OCI-LY7 (cell line): Measurements from ENCODE around the gene TSPOAP1. TPM values are rescaled to one million over a fixed set of nuclear protein-coding genes. Genes with fewer than 3 reads are reported as not detected.

Source experiments
- BruUV-seq: library from RNA; stranded (reverse); fragments of 400-500 nt; replicated peaks from 2 replicates; lab custom pipeline; 2021; lab: Mats Ljungman, UMichigan
- CTCF ChIA-PET: fragments of 300-600 bp; sonication (Branson Sonifier 250); formaldehyde crosslinking; loops from one replicate; lab custom pipeline; 2022; ENCODE audit warnings: antibody characterized with exemption; ENCODE audit not compliant: unreplicated experiment; lab: Charles Lee
- POLR2A ChIA-PET: fragments of 300-600 bp; sonication (Branson Sonifier 250); formaldehyde crosslinking; loops from one replicate; lab custom pipeline; 2022; ENCODE audit warnings: antibody characterized with exemption; lab: Charles Lee
- DNase-seq: peaks from one replicate; pipeline ENCODE4 v3.0.0-alpha.2; 2015; ENCODE audit warnings: low spot score
- H2AFZ ChIP-seq: fragments of 200-600 bp; sonication (generic), shearing (Covaris generic); 2 replicates; pipeline ENCODE4 v1.6.1; 2014; ENCODE audit warnings: mild to moderate bottlenecking, antibody characterized with exemption, low read length, moderate library complexity
- H3K27ac ChIP-seq: fragments of 200-600 bp; sonication (generic); 2 replicates; pipeline ENCODE4 v1.5.1; 2014; ENCODE audit warnings: mixed run types, low read depth, mild to moderate bottlenecking, moderate library complexity, low read length, inconsistent platforms; ENCODE audit not compliant: poor library complexity, severe bottlenecking
- H3K36me3 ChIP-seq: fragments of 200-600 bp; sonication (generic); 2 replicates; pipeline ENCODE4 v1.6.1; 2014; ENCODE audit warnings: mild to moderate bottlenecking, antibody characterized with exemption, low read length, moderate library complexity, mixed read lengths; ENCODE audit not compliant: insufficient read depth
- H3K4me1 ChIP-seq: fragments of 200-600 bp; sonication (generic); 2 replicates; pipeline ENCODE4 v1.5.1; 2014; ENCODE audit warnings: mild to moderate bottlenecking, low read length; ENCODE audit not compliant: insufficient read depth, poor library complexity, severe bottlenecking
- H3K4me2 ChIP-seq: fragments of 200-600 bp; sonication (generic); 2 replicates; pipeline ENCODE4 v1.6.1; 2014; ENCODE audit warnings: mild to moderate bottlenecking, low read length
- H3K4me3 ChIP-seq: fragments of 200-600 bp; sonication (generic); 2 replicates; pipeline ENCODE4 v1.5.1; 2014; ENCODE audit warnings: mild to moderate bottlenecking, low read depth, low read length; ENCODE audit not compliant: poor library complexity, severe bottlenecking
- H3K79me2 ChIP-seq: fragments of 200-600 bp; sonication (generic); 2 replicates; pipeline ENCODE4 v1.6.1; 2016; ENCODE audit warnings: low read depth, mild to moderate bottlenecking, low read length, moderate library complexity, mixed read lengths; ENCODE audit not compliant: insufficient read depth
- H3K9me2 ChIP-seq: fragments of 200-600 bp; sonication (generic); 2 replicates; pipeline ENCODE4 v1.6.1; 2016; ENCODE audit warnings: mild to moderate bottlenecking, low read length, mixed read lengths; ENCODE audit not compliant: insufficient read depth
- H3K9me3 ChIP-seq: fragments of 200-600 bp; sonication (generic); 2 replicates; pipeline ENCODE4 v1.6.1; 2014; ENCODE audit warnings: mild to moderate bottlenecking, mixed run types, low read length, mixed read lengths
- H4K20me1 ChIP-seq: fragments of 200-600 bp; sonication (generic); 2 replicates; pipeline ENCODE4 v1.6.1; 2014; ENCODE audit warnings: mild to moderate bottlenecking, antibody characterized with exemption, low read length, moderate library complexity, mixed read lengths; ENCODE audit not compliant: insufficient read depth
- CTCF ChIP-seq: fragments of 200-600 bp; sonication (generic); conservative IDR thresholded peaks from 2 replicates; pipeline ENCODE4 v1.5.1; 2014; ENCODE audit warnings: mild to moderate bottlenecking, antibody characterized with exemption, low read length, moderate library complexity, mixed read lengths
- EZH2phosphoT487 ChIP-seq: fragments of 200-600 bp; sonication (generic); IDR thresholded peaks from 2 replicates; pipeline ENCODE4 v1.6.1; 2018; ENCODE audit warnings: low read depth, borderline replicate concordance, mild to moderate bottlenecking, mixed run types, antibody characterized with exemption, low read length, moderate library complexity, mixed read lengths
- intact Hi-C: fragments of 100-400 bp; cut with micrococcal nuclease; formaldehyde crosslinking; loops from one replicate; pipeline ENCODE4 v1.10.0; 2022; ENCODE audit not compliant: unreplicated experiment
- total RNA-seq, 2 experiments: library from RNA; depleted of rRNA in 1 of 2; stranded (reverse); fragments of >200 nt in 1 of 2; shearing (Covaris generic) in 1 of 2; gene quantifications; 2 replicates each; pipeline ENCODE4 v1.2.3, GENCODE V29; 2014 to 2022

The TSPOAP1 gene
- total RNA-seq, 2 experiments from 2014 or later: 24.0 to 50.6 TPM

- Histone ChIP-seq H3K9me2 (no peaks in the 10 kb centered on the region), H3K4me1 (peaks cover 78% of the 10 kb centered on the region), H3K27ac (peak overlapping the region; percentile 99), H3K9me3 (no peaks in the 10 kb centered on the region), H3K79me2 (peaks cover 84% of the 10 kb centered on the region), H2AFZ (no peak overlapping the region), H3K36me3 (peaks cover 84% of the 10 kb centered on the region), H3K4me2 (peak overlapping the region; percentile 100), H3K4me3 (peak overlapping the region; percentile 63), H4K20me1 (peaks cover 7% of the 10 kb centered on the region; the same call in 1 of the 2 replicates)
- BruUV-seq: TSS peak; percentile 4
- intact Hi-C loops: loop anchor here (1.0 to 5.0 kb wide), 5 partner anchors 11 to 173 kb away; partner anchors contain the start of gene TSPOAP1
- POLR2A ChIA-PET: interaction anchor here (0.7 to 9.1 kb wide), 14 partner anchors 7 to 287 kb away, joined by 3 to 179 read pairs (median 8); partner anchors contain the start of genes RNF43 and SUPT4H1
- peak; percentile 87 for TF ChIP-seq CTCF
- TF ChIP-seq EZH2phosphoT487: no peak
- CTCF ChIA-PET: interaction anchor here (0.6 to 2.4 kb wide), 10 partner anchors 8 to 41 kb away, joined by 3 to 15 read pairs (median 6); no protein-coding TSS in a partner anchor
- DNase-seq: peak; percentile 88
These were observed 16.2 kb upstream of the TSPOAP1 start for GRCh38 chr17:58344791-58345157.

DNA sequence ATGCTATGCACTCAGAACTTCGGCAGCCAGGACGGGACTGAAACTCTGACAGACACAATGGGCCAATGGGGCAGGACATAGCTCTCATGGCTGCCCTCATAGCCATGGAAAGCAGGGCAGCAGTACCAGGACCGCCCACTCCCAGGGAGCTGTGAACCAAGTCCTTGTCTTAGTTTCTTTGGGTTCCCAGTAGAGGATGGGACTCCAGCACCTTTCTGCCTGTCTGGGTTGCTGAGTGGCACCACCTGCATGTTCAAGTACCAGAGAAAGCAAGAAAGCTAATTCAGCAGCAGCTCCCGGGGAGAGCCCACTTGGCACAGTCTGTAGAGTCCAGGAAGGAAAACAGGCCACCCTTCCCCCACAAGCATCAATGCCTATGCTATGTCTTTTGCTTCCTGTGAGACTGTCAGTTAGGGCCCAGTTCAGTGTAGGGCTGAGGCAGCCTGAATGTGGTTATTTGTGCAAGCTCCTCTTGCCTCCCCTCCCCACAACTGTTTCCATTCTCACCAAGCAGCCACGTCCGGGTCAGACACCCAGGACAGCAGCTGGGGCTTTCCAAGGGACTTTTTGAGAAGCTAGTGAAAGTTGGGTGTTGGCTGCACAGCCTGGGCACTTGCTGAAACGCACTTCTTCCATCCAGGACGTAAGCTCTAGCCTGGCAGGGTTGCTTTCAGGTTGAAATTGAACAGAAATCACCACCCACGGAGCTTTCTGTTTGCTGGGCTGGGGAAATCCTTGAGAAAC, 15.6 kb upstream of the TSPOAP1 start:
- H3K79me2 ChIP-seq: peaks cover 80% of the 10 kb centered on the region
- peak overlapping the region; percentile 100 for H3K4me2 ChIP-seq
- TF ChIP-seq EZH2phosphoT487 (no peak), CTCF (no peak)

More for the DNA sequence above, 15.6 kb upstream of the TSPOAP1 start:
- Histone ChIP-seq H3K4me3 (peak overlapping the region; percentile 63), H3K4me1 (peaks cover 80% of the 10 kb centered on the region), H3K27ac (peak overlapping the region; percentile 99), H3K9me2 (no peaks in the 10 kb centered on the region), H2AFZ (no peak overlapping the region), H3K9me3 (no peaks in the 10 kb centered on the region), H3K36me3 (peaks cover 79% of the 10 kb centered on the region), H4K20me1 (peaks cover 3% of the 10 kb centered on the region; the same call in 1 of the 2 replicates)
- ChIA-PET CTCF (interaction anchor here (0.8 to 2.4 kb wide), 9 partner anchors 9 to 29 kb away, joined by 3 to 15 read pairs (median 6); no protein-coding TSS in a partner anchor), POLR2A (interaction anchor here (0.6 to 9.1 kb wide), 17 partner anchors 8 to 337 kb away, joined by 3 to 179 read pairs (median 6); partner anchors contain the start of genes RNF43, SRSF1 and SUPT4H1)
- intact Hi-C loops: loop anchor here (1.0 to 5.0 kb wide), 5 partner anchors 11 to 173 kb away; partner anchors contain the start of gene TSPOAP1
- no TSS peak for BruUV-seq
- DNase-seq: peak; percentile 95
